HFFc6 (cell line): ENCODE measurements around the gene PCNX3. TPM values are rescaled to one million over a fixed set of nuclear protein-coding genes. Genes with fewer than 3 reads are reported as not detected.

Source experiments
- DNase-seq: peaks from one replicate; pipeline ENCODE4 v3.0.0-alpha.2; 2018
- H3K27ac Mint-ChIP-seq: 2 replicates; pipeline ENCODE4 v1.8.0; 2020; ENCODE audit warnings: mild to moderate bottlenecking, mixed read lengths
- H3K27me3 Mint-ChIP-seq: 2 replicates; pipeline ENCODE4 v1.8.0; 2021; ENCODE audit warnings: mild to moderate bottlenecking, moderate library complexity, mixed read lengths; ENCODE audit not compliant: insufficient read depth
- H3K36me3 Mint-ChIP-seq: 2 replicates; pipeline ENCODE4 v1.8.0; 2021; ENCODE audit warnings: low read depth, mixed read lengths
- H3K4me1 Mint-ChIP-seq: 2 replicates; pipeline ENCODE4 v1.8.0; 2020; ENCODE audit warnings: low read depth, mixed read lengths
- H3K4me3 Mint-ChIP-seq: 2 replicates; pipeline ENCODE4 v1.8.0; 2020; ENCODE audit warnings: mild to moderate bottlenecking, moderate library complexity, mixed read lengths
- H3K9me3 Mint-ChIP-seq: 2 replicates; pipeline ENCODE4 v1.8.0; 2020; ENCODE audit warnings: mild to moderate bottlenecking, mixed read lengths
- total RNA-seq, 6 experiments: library from RNA; stranded (reverse); fragmentation: NEBNext Ultra II Directional; extraction: Animal tissue kit (Norgen Biotek cat#: 25700); gene quantifications; 2 replicates in 1 of 6; 3 replicates in 5 of 6; pipeline ENCODE4 v1.2.3, GENCODE V29; 2021
- TF ChIP-seq, protein P1 (sequence below): fragments of 200-600 bp; sonication (generic); IDR thresholded peaks from 2 replicates; pipeline ENCODE4 v1.5.0; 2021; ENCODE audit warnings: antibody characterized with exemption, mild to moderate bottlenecking

PCNX3 gene
- total RNA-seq, 6 experiments from 2014 or later: 51.5 to 66.7 (median 57.3) TPM

GRCh38 chr11:65611758-65612603 is 3.6 kb upstream of the PCNX3 start:
- peaks cover 55% of the 10 kb centered on the region for H3K4me1 Mint-ChIP-seq
- TF ChIP-seq, protein P1, sequence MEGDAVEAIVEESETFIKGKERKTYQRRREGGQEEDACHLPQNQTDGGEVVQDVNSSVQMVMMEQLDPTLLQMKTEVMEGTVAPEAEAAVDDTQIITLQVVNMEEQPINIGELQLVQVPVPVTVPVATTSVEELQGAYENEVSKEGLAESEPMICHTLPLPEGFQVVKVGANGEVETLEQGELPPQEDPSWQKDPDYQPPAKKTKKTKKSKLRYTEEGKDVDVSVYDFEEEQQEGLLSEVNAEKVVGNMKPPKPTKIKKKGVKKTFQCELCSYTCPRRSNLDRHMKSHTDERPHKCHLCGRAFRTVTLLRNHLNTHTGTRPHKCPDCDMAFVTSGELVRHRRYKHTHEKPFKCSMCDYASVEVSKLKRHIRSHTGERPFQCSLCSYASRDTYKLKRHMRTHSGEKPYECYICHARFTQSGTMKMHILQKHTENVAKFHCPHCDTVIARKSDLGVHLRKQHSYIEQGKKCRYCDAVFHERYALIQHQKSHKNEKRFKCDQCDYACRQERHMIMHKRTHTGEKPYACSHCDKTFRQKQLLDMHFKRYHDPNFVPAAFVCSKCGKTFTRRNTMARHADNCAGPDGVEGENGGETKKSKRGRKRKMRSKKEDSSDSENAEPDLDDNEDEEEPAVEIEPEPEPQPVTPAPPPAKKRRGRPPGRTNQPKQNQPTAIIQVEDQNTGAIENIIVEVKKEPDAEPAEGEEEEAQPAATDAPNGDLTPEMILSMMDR: no peak
- DNase-seq: no peak
- H3K36me3 Mint-ChIP-seq: peaks cover 23% of the 10 kb centered on the region
- peak overlapping the region; percentile 77 for H3K27ac Mint-ChIP-seq
- no peaks in the 10 kb centered on the region for H3K9me3 Mint-ChIP-seq
- H3K27me3 Mint-ChIP-seq: peaks cover 1% of the 10 kb centered on the region
- H3K4me3 Mint-ChIP-seq: peak overlapping the region; percentile 96

DNA sequence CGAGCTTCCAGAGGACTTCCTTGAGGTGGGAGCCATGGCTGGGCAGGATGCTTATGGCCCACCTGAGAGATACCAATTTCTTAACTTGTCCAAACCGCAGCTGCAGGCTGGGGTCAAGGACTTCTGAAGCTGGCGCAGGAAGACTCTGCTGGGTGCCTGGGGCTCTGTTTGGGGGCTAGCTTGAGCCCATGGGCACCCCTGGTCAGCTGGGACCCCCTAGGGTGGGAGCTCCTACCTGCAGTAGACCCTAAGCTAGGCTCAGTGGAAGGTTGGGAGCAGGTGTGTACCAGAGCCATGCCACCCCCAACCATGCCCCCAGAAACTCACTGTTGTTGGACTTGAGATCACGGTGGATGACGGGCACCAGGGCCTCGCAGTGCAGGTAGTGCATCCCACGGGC is 2.9 kb upstream of the PCNX3 start:
- Mint-ChIP-seq H3K27ac (peak overlapping the region; percentile 77), H3K4me3 (peak overlapping the region; percentile 96), H3K27me3 (peaks cover 1% of the 10 kb centered on the region)

DNA sequence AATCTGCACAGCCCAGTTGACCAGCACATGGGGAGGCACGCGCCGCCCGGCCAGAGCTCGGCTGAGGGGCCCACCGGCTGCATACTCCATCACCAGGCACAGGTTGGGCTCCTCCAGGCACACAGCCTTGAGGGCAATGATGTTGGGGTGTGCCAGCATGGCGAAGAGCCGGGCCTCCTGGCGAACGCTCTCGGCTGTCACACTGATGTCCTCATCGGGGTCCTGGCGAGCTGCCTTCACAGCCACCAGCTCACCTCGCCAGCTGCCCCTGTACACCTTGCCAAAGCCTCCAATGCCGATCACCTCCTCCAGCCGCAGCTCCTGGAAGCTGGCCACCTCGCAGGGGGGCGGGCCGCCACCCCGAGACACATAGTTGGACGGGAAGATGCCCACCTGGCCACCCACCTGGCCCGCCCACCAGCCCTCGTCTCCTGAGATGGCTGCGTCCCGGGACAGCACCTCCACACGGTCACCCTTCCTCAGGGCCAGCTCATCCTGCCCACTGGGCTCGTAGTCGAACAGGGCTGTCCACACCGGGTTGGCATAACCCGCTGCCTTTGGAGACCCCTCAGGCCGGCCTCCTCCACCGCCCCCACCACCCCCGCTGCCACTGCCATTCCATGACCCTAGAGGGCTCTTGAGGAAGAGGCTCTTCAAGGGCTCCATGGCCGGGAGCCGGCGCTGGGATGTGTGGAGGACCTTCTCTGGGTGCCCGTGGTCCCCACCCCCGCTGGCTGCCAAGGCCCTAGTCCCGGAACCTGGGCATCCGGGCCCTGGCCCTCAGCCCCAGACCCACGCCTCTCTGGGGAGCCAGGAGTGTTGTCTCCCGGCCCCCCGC is 2.3 kb upstream of the PCNX3 start:
- H3K27ac Mint-ChIP-seq: peak overlapping the region; percentile 92
- peak overlapping the region; percentile 96 for H3K4me3 Mint-ChIP-seq
- no peaks in the 10 kb centered on the region for H3K9me3 Mint-ChIP-seq
- H3K4me1 Mint-ChIP-seq: peaks cover 58% of the 10 kb centered on the region
- H3K27me3 Mint-ChIP-seq: peaks cover 2% of the 10 kb centered on the region
- H3K36me3 Mint-ChIP-seq: peaks cover 25% of the 10 kb centered on the region
- no peak for DNase-seq
- TF ChIP-seq, protein P1: no peak

More for the DNA sequence above, 2.9 kb upstream of the PCNX3 start:
- DNase-seq: no peak
- TF ChIP-seq, protein P1: no peak
- Mint-ChIP-seq H3K36me3 (peaks cover 25% of the 10 kb centered on the region), H3K9me3 (no peaks in the 10 kb centered on the region), H3K4me1 (peaks cover 58% of the 10 kb centered on the region)

DNA sequence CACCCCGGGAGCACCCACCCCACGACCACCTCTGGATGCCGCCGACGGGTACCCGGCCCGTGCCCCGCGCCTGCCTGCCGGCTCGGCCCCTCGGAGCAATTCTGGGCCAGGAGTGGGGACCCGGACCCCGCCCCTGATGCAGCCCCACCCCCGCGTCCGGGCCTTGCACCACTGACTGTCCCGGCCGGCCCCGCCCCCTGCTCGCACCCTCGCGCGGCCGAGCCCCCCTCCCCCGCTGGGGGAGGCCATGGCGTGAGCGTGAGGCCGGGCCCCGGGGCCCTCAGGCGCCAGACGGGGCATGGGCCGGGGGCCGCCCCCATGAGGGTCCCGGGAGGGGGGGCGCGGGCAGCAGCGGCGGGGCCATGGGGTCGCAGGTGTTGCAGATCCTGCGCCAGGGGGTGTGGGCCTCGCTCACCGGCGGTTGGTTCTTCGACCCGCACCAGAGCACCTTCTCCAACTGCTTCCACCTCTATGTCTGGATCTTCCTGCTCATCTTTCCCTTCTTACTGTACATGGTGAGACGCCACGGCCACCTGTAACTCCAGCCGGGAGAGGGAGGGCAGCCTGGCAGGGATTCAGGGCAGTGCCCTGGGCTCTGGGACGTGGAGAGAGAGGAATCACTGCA is 486 bp downstream of the PCNX3 start:
- Mint-ChIP-seq H3K4me1 (peaks cover 34% of the 10 kb centered on the region), H3K36me3 (peaks cover 17% of the 10 kb centered on the region)
- no peak for DNase-seq

GRCh38 chr11:65616575-65617001 is 1.0 kb downstream of the PCNX3 start:
- peaks cover 28% of the 10 kb centered on the region for H3K4me1 Mint-ChIP-seq
- no peak for DNase-seq
- H3K36me3 Mint-ChIP-seq: peaks cover 17% of the 10 kb centered on the region
- peaks cover 2% of the 10 kb centered on the region for H3K27me3 Mint-ChIP-seq
- TF ChIP-seq, protein P1: no peak
- H3K27ac Mint-ChIP-seq: peak overlapping the region; percentile 83
- no peaks in the 10 kb centered on the region for H3K9me3 Mint-ChIP-seq
- peak overlapping the region; percentile 94 for H3K4me3 Mint-ChIP-seq

More for the DNA sequence above, 486 bp downstream of the PCNX3 start:
- TF ChIP-seq, protein P1: no peak
- Mint-ChIP-seq H3K27me3 (peaks cover 2% of the 10 kb centered on the region), H3K27ac (peak overlapping the region; percentile 92), H3K9me3 (no peaks in the 10 kb centered on the region), H3K4me3 (peak overlapping the region; percentile 96)
